Smooth muscle cell (in vitro differentiated cells): Measurements from ENCODE around the gene NRG3. TPM values are rescaled to one million over a fixed set of nuclear protein-coding genes. Genes with fewer than 3 reads are reported as not detected.
A peak's percentile ranks its signal among the peaks of the same experiment; 100 is the strongest.

ENCODE experiments used
- DNase-seq: peaks from one replicate; lab custom pipeline; 2025; ENCODE audit not compliant: unreplicated experiment; lab: John Stamatoyannopoulos, UW
- H2AFZ ChIP-seq: fragments of 200-600 bp; sonication (generic); 2 replicates; pipeline ENCODE4 v1.6.0; 2016; ENCODE audit warnings: antibody characterized with exemption, low read depth, mild to moderate bottlenecking
- H3F3A ChIP-seq: fragments of 200-600 bp; sonication (generic); 2 replicates; pipeline ENCODE4 v1.6.0; 2017; ENCODE audit warnings: antibody characterized with exemption, low read depth
- H3K27ac ChIP-seq: fragments of 200-600 bp; sonication (generic); 2 replicates; pipeline ENCODE4 v1.5.1; 2016; ENCODE audit warnings: low read depth, mild to moderate bottlenecking
- H3K27me3 ChIP-seq: fragments of 200-600 bp; sonication (generic); 2 replicates; pipeline ENCODE4 v1.6.1; 2016; ENCODE audit warnings: low read depth, mild to moderate bottlenecking
- H3K36me3 ChIP-seq: fragments of 200-600 bp; sonication (generic); 2 replicates; pipeline ENCODE4 v1.5.1; 2016; ENCODE audit warnings: low read depth
- H3K4me1 ChIP-seq: fragments of 200-600 bp; sonication (generic); 2 replicates; pipeline ENCODE4 v1.5.1; 2016; ENCODE audit warnings: low read depth
- H3K4me2 ChIP-seq: fragments of 200-600 bp; sonication (generic); 2 replicates; pipeline ENCODE4 v1.6.0; 2016; ENCODE audit warnings: mild to moderate bottlenecking
- H3K4me3 ChIP-seq: fragments of 200-600 bp; sonication (generic); 2 replicates; pipeline ENCODE4 v1.5.1; 2016; ENCODE audit warnings: mild to moderate bottlenecking
- H3K79me2 ChIP-seq: fragments of 200-600 bp; sonication (generic); 2 replicates; pipeline ENCODE4 v1.6.0; 2016; ENCODE audit warnings: low read depth, mild to moderate bottlenecking
- H3K9ac ChIP-seq: fragments of 200-600 bp; sonication (generic); 2 replicates; pipeline ENCODE4 v1.6.0; 2016; ENCODE audit warnings: low read depth
- H3K9me3 ChIP-seq: fragments of 200-600 bp; sonication (generic); replicated peaks from 2 replicates; pipeline ENCODE4 v1.5.1; 2016; ENCODE audit warnings: low read depth
- H4K20me1 ChIP-seq: fragments of 200-600 bp; sonication (generic); 2 replicates; pipeline ENCODE4 v1.6.0; 2016; ENCODE audit warnings: low read depth
- CTCF ChIP-seq: fragments of 200-600 bp; sonication (generic); IDR thresholded peaks from 2 replicates; pipeline ENCODE4 v1.5.1; 2017; ENCODE audit warnings: borderline replicate concordance, mild to moderate bottlenecking, antibody characterized with exemption; ENCODE audit not compliant: insufficient read depth, poor library complexity, severe bottlenecking
- WGBS: methylation state at CpG from one replicate; pipeline ENCODE4 v1.1.7; 2016; ENCODE audit warnings: low lambda C conversion rate; 5-methylcytosine and 5-hydroxymethylcytosine counted together
- polyA plus RNA-seq: library from polyadenylated mRNA; unstranded; fragments of >200 nt; fragmentation: Nextera tagmentation; extraction: Ambion mirVana; gene quantifications from 2 replicates; pipeline ENCODE4 v1.2.1, GENCODE V29; 2016
- total RNA-seq: library from RNA; depleted of rRNA; stranded (reverse); fragments of >200 nt; gene quantifications from 2 replicates; pipeline ENCODE4 v1.2.3, GENCODE V29; 2014

NRG3 gene
- total and polyA plus RNA-seq, 2 experiments from 2014 or later = 4.0 to 4.8 TPM

- Histone ChIP-seq H3K4me2 (no peak overlapping the region), H3F3A (no peaks in the 10 kb centered on the region), H3K4me3 (no peak overlapping the region), H3K27me3 (no peaks in the 10 kb centered on the region), H2AFZ (no peak overlapping the region), H3K9ac (no peak overlapping the region), H3K36me3 (no peaks in the 10 kb centered on the region), H3K9me3 (no peaks in the 10 kb centered on the region), H3K79me2 (no peaks in the 10 kb centered on the region), H4K20me1 (no peaks in the 10 kb centered on the region), H3K4me1 (no peaks in the 10 kb centered on the region), H3K27ac (no peak overlapping the region)
- WGBS = 89% methylated on average over 3 of the region's 3 CpGs
- no peak for TF ChIP-seq CTCF
- no peak for DNase-seq
These were observed 1132.5 kb downstream of the NRG3 start for GRCh38 chr10:83007510-83007909.

- Histone ChIP-seq H3K4me2 (peak overlapping the region; percentile 17), H3K4me3 (no peak overlapping the region), H3K9me3 (no peaks in the 10 kb centered on the region), H3K9ac (no peak overlapping the region), H2AFZ (peak overlapping the region; percentile 16), H3F3A (no peaks in the 10 kb centered on the region), H4K20me1 (no peaks in the 10 kb centered on the region), H3K36me3 (no peaks in the 10 kb centered on the region), H3K27ac (peak overlapping the region; percentile 33), H3K79me2 (no peaks in the 10 kb centered on the region), H3K27me3 (no peaks in the 10 kb centered on the region), H3K4me1 (no peaks in the 10 kb centered on the region)
- no peak for TF ChIP-seq CTCF
- no peak for DNase-seq
- 3% methylated on average over 3 of the region's 3 CpGs for WGBS
These were observed 1137.9 kb downstream of the NRG3 start for GRCh38 chr10:83012866-83013265.

GRCh38 chr10:83017076-83017867 lies 1142.3 kb downstream of the NRG3 start:
- Histone ChIP-seq H3K79me2 (no peaks in the 10 kb centered on the region), H3K9me3 (no peaks in the 10 kb centered on the region), H3K4me3 (no peak overlapping the region), H3F3A (no peaks in the 10 kb centered on the region), H3K27ac (no peak overlapping the region), H3K27me3 (no peaks in the 10 kb centered on the region), H3K9ac (no peak overlapping the region), H3K36me3 (no peaks in the 10 kb centered on the region), H3K4me1 (no peaks in the 10 kb centered on the region), H3K4me2 (no peak overlapping the region), H4K20me1 (no peaks in the 10 kb centered on the region), H2AFZ (no peak overlapping the region)
- TF ChIP-seq CTCF = no peak
- WGBS = 89% methylated on average over 2 of the region's 2 CpGs
- no peak for DNase-seq

- Histone ChIP-seq H4K20me1 (no peaks in the 10 kb centered on the region), H3K79me2 (no peaks in the 10 kb centered on the region), H3K9me3 (no peaks in the 10 kb centered on the region), H3K4me2 (no peak overlapping the region), H3K27me3 (no peaks in the 10 kb centered on the region), H3K27ac (no peak overlapping the region), H3K36me3 (no peaks in the 10 kb centered on the region), H3K9ac (no peak overlapping the region), H3F3A (no peaks in the 10 kb centered on the region), H3K4me1 (no peaks in the 10 kb centered on the region), H3K4me3 (no peak overlapping the region), H2AFZ (no peak overlapping the region)
- 78% methylated on average over 2 of the region's 2 CpGs for WGBS
- no peak for TF ChIP-seq CTCF
- DNase-seq = no peak
These were observed 1148.7 kb downstream of the NRG3 start for GRCh38 chr10:83023662-83024061.
